22Rv1 (cell line): Measurements from ENCODE around the gene MYOZ2.

Experiments
- H3K27ac ChIP-seq: fragments of 450-650 bp; 2 replicates; pipeline ENCODE4 v1.5.1; 2017
- ZFX ChIP-seq: fragments of 450-650 bp; IDR thresholded peaks from 2 replicates; pipeline ENCODE4 v1.6.1; 2017; ENCODE audit warnings: antibody characterized with exemption, borderline replicate concordance
- TF ChIP-seq, protein P1 (sequence below): fragments of 450-650 bp; IDR thresholded peaks from 2 replicates; pipeline ENCODE4 v1.5.1; 2017; ENCODE audit warnings: mild to moderate bottlenecking

The MYOZ2 gene

DNA sequence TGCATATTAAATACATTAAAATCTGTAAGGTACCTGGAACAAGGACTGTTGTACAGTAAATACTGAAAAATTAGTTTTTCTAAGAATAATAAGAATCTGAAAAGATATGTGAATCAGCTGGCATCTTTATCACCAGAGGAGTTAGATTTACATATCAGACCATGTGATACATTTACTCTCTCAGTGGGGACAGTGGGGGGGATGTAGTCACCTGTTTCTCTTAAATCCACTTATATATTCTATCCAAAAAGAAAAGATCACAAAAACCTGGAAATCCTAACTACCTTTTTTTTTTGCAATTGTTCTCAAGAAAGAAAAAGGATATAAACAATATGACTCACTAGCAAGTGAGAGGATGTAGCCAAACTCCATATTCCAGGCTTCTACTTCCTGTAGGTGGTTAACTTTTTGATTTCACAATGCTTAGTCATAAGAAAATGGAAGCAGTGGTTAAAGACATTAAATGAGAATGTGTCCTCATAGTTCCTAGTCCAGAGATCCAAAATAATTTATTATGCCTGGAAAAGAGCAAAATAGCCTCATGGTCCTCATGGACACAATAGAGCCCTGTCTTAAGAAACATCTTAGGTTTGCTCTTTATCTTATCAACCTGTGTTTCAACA lies 22.5 kb upstream of the MYOZ2 start:
- H3K27ac ChIP-seq, result no peak overlapping the region
- TF ChIP-seq, protein P1, sequence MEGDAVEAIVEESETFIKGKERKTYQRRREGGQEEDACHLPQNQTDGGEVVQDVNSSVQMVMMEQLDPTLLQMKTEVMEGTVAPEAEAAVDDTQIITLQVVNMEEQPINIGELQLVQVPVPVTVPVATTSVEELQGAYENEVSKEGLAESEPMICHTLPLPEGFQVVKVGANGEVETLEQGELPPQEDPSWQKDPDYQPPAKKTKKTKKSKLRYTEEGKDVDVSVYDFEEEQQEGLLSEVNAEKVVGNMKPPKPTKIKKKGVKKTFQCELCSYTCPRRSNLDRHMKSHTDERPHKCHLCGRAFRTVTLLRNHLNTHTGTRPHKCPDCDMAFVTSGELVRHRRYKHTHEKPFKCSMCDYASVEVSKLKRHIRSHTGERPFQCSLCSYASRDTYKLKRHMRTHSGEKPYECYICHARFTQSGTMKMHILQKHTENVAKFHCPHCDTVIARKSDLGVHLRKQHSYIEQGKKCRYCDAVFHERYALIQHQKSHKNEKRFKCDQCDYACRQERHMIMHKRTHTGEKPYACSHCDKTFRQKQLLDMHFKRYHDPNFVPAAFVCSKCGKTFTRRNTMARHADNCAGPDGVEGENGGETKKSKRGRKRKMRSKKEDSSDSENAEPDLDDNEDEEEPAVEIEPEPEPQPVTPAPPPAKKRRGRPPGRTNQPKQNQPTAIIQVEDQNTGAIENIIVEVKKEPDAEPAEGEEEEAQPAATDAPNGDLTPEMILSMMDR, result no peak
- TF ChIP-seq ZFX, result no peak

DNA sequence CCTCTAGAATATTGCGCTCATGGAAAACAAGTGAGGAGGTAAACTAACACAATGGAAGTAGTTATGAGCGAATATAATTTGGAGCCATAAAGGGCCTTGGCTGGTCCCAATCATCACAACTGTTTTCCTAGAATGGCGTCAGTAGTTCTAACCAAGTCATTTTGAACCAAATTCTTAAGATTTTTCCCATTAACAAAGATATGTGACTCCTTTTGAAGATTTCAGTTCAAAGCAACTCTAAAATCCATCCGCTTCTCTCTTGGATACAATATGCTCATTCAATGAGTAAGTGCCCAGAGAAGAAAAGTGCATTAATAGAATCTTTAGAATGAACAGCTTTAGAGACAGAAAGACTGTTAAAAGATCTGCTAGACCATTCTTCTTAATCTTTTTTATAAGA lies 19.6 kb upstream of the MYOZ2 start:
- TF ChIP-seq, protein P1, result no peak
- TF ChIP-seq ZFX, result no peak
- no peak overlapping the region for H3K27ac ChIP-seq

DNA sequence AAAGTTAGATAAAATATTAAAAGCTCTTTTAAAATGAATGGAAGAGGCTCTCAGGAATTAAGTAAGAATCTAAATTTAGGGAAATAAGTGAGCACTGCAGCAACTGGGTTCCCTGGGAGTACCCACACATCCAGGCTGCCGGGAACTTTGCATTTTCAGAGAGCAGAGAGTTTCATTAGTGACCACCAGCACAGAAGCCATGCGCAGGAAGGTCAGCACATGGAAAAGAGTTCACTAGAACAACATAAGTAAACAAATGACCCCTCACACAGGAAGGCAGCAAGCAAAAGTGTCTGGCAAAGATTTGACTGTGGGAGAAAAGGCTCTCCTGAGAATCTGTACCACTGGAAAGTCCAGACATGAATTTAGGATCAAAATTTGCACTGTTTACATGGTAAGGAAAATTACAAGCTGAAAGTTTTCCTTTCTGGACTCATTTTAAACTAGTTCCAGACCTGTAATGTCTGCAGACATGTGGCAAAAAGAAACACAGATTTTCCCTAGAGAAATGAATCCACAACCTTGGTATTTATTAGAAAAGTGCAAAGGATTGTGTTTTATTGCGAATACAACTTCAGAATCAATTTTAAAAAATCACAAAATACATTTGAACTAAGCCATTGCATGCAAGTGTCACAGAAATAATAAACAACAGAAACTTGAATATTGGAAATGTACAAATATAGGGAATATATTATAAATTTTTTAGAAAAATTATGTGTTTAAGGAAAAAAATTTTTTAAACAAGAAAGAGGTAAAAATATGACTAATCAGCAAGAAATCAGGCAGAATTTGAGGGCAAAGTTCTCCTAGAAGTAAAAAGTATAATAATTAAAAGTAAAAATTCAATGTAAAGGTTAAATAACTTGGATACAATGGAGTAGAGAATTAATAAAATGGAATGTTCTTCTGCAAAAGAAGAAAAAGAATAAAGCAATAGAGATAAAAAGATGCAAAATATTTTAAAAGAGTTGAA lies 18.4 kb upstream of the MYOZ2 start:
- H3K27ac ChIP-seq, result no peak overlapping the region

DNA sequence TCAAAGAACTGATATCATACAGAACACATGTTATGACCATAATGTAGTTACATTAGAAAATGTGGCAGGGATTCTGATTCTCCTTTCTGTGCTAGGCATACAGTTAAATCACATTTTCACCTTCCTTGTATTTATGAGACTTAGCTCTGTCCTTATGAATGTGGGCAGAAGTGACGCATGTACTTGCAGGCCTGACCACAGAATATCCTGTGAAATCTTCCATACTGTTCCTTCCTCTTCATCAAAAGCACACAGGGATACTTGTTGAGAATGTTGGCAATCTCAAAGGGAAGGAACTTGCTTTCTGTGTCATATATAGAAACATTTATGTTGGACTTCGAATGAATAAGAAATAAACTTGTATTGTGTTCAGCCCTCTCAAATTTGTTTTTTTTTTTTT lies 17.2 kb upstream of the MYOZ2 start:
- H3K27ac ChIP-seq, result no peak overlapping the region
- TF ChIP-seq, protein P1, result no peak
- no peak for TF ChIP-seq ZFX

More for the DNA sequence above, 18.4 kb upstream of the MYOZ2 start:
- TF ChIP-seq, protein P1, result no peak
- no peak for TF ChIP-seq ZFX

DNA sequence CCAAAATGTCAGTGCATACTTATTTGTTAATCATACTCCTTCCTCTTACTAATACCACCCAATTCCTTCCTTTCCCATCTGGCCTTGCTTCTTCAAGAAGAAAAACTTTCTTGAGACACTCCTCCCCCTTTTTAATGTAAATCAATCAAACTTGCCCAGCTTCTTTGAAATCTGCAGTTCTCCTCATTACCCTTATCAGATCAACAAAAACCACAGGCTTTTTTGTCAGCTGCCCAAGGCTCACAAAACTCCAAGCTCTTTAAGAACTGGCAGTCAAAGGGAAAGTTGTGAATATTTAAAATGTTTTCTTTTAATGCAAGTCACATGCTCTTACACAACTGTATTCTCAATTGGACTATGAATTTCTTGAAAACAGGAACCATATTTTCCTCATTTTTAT lies 11.3 kb upstream of the MYOZ2 start:
- TF ChIP-seq ZFX, result no peak
- TF ChIP-seq, protein P1, result no peak

DNA sequence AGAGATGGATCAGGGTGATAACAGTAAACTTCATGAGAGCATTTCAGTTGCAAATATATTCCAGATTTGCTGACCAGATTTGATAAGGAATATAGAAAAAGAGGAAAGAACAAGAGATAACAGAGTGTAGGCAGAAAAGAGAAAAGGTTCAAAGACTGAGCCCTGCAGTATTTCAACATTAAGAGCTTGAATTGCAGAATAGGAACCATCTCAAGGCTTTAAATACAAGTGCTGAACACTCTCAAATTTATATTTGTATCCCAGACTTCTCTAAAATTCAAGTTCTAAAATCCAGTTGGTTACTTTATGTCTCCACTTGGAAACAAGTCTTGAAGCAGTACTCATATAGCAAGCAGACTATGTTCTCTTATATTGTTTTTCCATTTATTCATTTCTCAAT lies 9.7 kb upstream of the MYOZ2 start:
- TF ChIP-seq, protein P1, result no peak
- no peak for TF ChIP-seq ZFX

More for the DNA sequence above, 11.3 kb upstream of the MYOZ2 start:
- no peak overlapping the region for H3K27ac ChIP-seq

DNA sequence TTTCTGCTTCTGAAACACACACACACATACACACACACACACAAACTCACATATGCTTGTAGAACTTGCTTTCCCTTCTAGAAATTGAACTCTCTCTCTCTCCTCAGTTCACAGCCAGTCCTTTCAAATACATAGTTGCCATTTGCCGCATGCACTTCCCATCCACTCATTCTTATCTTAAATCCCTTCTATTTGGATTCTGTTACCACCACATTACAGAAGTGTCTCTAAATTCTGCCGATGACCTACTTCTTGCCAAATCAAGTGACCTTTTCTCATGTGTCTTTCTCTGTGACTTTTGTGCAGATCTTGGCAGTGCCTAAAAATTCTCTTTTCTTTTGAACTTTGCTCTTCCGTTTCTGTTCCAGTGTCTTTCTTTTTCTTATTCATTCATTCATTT lies 7.5 kb upstream of the MYOZ2 start:
- TF ChIP-seq, protein P1, result no peak
- no peak for TF ChIP-seq ZFX
- H3K27ac ChIP-seq, result no peak overlapping the region

More for the DNA sequence above, 9.7 kb upstream of the MYOZ2 start:
- H3K27ac ChIP-seq, result no peak overlapping the region
